ENCODE measurements around the gene KCNJ14.

GRCh38 chr19:48512504-48513288, 57.3 kb downstream of the KCNJ14 start:
- TF ChIP-seq MAX (IDR thresholded peaks at IDR 0.05) (no peak), CREB1 (IDR thresholded peaks at IDR 0.05; ENCODE audit: low read depth) (no peak), TCF12 (IDR thresholded peaks at IDR 0.05; ENCODE audit: low read depth) (no peak), RAD21 (IDR thresholded peaks at IDR 0.05; ENCODE audit: low read depth) (no peak), ZBTB7A (IDR thresholded peaks at IDR 0.05; ENCODE audit: low read depth) (no peak)
- TF ChIP-seq, protein P1, sequence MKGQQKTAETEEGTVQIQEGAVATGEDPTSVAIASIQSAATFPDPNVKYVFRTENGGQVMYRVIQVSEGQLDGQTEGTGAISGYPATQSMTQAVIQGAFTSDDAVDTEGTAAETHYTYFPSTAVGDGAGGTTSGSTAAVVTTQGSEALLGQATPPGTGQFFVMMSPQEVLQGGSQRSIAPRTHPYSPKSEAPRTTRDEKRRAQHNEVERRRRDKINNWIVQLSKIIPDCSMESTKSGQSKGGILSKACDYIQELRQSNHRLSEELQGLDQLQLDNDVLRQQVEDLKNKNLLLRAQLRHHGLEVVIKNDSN (IDR thresholded peaks at IDR 0.05) = no peak
